K562 (cell line): ENCODE measurements around the gene CTSH. TPM values are rescaled to one million over a fixed set of nuclear protein-coding genes. Genes with fewer than 3 reads are reported as not detected.

ENCODE experiments used
- ATAC-seq: fragments of 200-7000 bp; cut with Tn5 transposase; 3 replicates; pipeline ENCODE4 v1.9.1; 2020; ENCODE audit warnings: moderate library complexity
- BruUV-seq: library from RNA; stranded (reverse); fragments of 400-500 nt; replicated peaks from 2 replicates; lab custom pipeline; 2021; lab: Mats Ljungman, UMichigan
- CTCF ChIA-PET: fragments of 300-600 bp; formaldehyde crosslinking; extraction: SDS; loops from one replicate; lab custom pipeline; 2021; ENCODE audit warnings: low intra/inter-chr PET ratio; lab: Yijun Ruan, JAX
- POLR2A ChIA-PET: fragments of 300-600, 350-650 bp; sonication (Branson Sonifier 250); formaldehyde crosslinking; extraction: SDS; loops from one replicate; lab custom pipeline; 2021; ENCODE audit warnings: antibody characterized with exemption, inconsistent platforms; lab: Yijun Ruan, JAX
- DNase-seq, 4 experiments: peaks; one replicate each; pipeline versions ENCODE4 v3.0.0 to v3.0.0-alpha.2; 2011 to 2018; ENCODE audit warnings: low spot score in 3 of 4, mixed read lengths in 3 of 4; ENCODE audit errors: extremely low read depth in 1 of 4
- FAIRE-seq: peaks from 2 replicates; lab custom pipeline; 2011; peaks lifted over from hg19 to GRCh38; lab: Jason Lieb, UNC
- H2AFZ ChIP-seq: 2 replicates; pipeline ENCODE4 v1.6.0; 2011; ENCODE audit warnings: low read depth, low read length, control low read depth, inconsistent platforms
- H3K27ac ChIP-seq: fragments of 200-600 bp; 3 replicates; pipeline ENCODE4 v1.8.0; 2011; ENCODE audit warnings: low read depth, mild to moderate bottlenecking, control low read depth, inconsistent platforms, low read length, moderate library complexity, mixed read lengths; ENCODE audit errors: extremely low read depth
- H3K27me3 ChIP-seq, 2 experiments: fragments of 300-600 bp in 1 of 2; 2 replicates in 1 of 2; 3 replicates in 1 of 2; pipeline versions ENCODE4 v1.6.0 to v1.8.0; 2011; ENCODE audit warnings: inconsistent platforms in 2 of 2, low read length in 2 of 2, mild to moderate bottlenecking in 1 of 2, mixed read lengths in 1 of 2, moderate library complexity in 1 of 2; ENCODE audit not compliant: control insufficient read depth in 2 of 2, insufficient read depth in 2 of 2
- H3K36me3 ChIP-seq: fragments of 300-600 bp; 3 replicates; pipeline ENCODE4 v1.8.0; 2011; ENCODE audit warnings: mild to moderate bottlenecking, low read length, inconsistent platforms; ENCODE audit not compliant: control insufficient read depth, insufficient read depth
- H3K4me1 ChIP-seq, 2 experiments: fragments of 200-600 bp in 1 of 2; replicated peaks in 1 of 2; 2 replicates in 1 of 2; 3 replicates in 1 of 2; pipeline versions ENCODE4 v1.5.1 to v1.8.0; 2011; ENCODE audit warnings: inconsistent platforms in 2 of 2, low read length in 2 of 2, mild to moderate bottlenecking in 1 of 2, mixed read lengths in 1 of 2, moderate library complexity in 1 of 2; ENCODE audit not compliant: control insufficient read depth in 2 of 2, insufficient read depth in 2 of 2
- H3K4me2 ChIP-seq: 2 replicates; pipeline ENCODE4 v1.6.1; 2011; ENCODE audit warnings: low read length, control low read depth, inconsistent platforms, mixed read lengths; ENCODE audit not compliant: insufficient read depth
- H3K4me3 ChIP-seq: fragments of 200-600 bp; sonication (generic), shearing (Covaris generic); 2 replicates; pipeline ENCODE4 v1.5.1; 2016; ENCODE audit warnings: control low read depth, inconsistent platforms
- H3K79me2 ChIP-seq: fragments of 200-600 bp; 3 replicates; pipeline ENCODE4 v1.8.0; 2011; ENCODE audit warnings: low read length, inconsistent platforms; ENCODE audit not compliant: control insufficient read depth, insufficient read depth
- H3K9ac ChIP-seq, 2 experiments: 2 replicates each; pipeline versions ENCODE4 v1.6.0 to v1.6.1; 2011; ENCODE audit warnings: low read depth in 2 of 2, low read length in 2 of 2, control low read depth in 1 of 2, inconsistent platforms in 1 of 2, mild to moderate bottlenecking in 1 of 2, mixed read lengths in 1 of 2; ENCODE audit not compliant: insufficient read depth in 1 of 2
- H3K9me1 ChIP-seq: one replicate; pipeline ENCODE4 v1.6.0; 2011; ENCODE audit warnings: inconsistent platforms, mild to moderate bottlenecking, low read length, moderate library complexity; ENCODE audit not compliant: control insufficient read depth, insufficient read depth
- H3K9me3 ChIP-seq: replicated peaks from 2 replicates; pipeline ENCODE4 v1.5.1; 2011; ENCODE audit warnings: low read depth, low read length, inconsistent platforms; ENCODE audit not compliant: control insufficient read depth, insufficient read depth
- H4K20me1 ChIP-seq: replicated peaks from 2 replicates; pipeline ENCODE4 v1.6.1; 2011; ENCODE audit warnings: low read length, inconsistent platforms, mixed read lengths; ENCODE audit not compliant: control insufficient read depth, insufficient read depth
- CBFA2T3 ChIP-seq: fragments of 450-650 bp; IDR thresholded peaks from 2 replicates; pipeline ENCODE4 v1.6.1; 2017
- EGR1 ChIP-seq: fragments of 450-650 bp; conservative IDR thresholded peaks from 2 replicates; pipeline ENCODE4 v1.6.1; 2017; ENCODE audit warnings: mild to moderate bottlenecking
- KHSRP ChIP-seq: fragments of 450-650 bp; IDR thresholded peaks from 2 replicates; pipeline ENCODE4 v1.6.1; 2017
- MEIS2 ChIP-seq: fragments of 450-650 bp; IDR thresholded peaks from 2 replicates; pipeline ENCODE4 v1.6.1; 2014; ENCODE audit warnings: mild to moderate bottlenecking; ENCODE audit not compliant: partially characterized antibody
- PML ChIP-seq: IDR thresholded peaks from 2 replicates; pipeline ENCODE4 v1.6.1; 2012; ENCODE audit warnings: low read length, inconsistent platforms
- RBM25 ChIP-seq: fragments of 200-400 bp; formaldehyde crosslinking; IDR thresholded peaks from 2 replicates; pipeline ENCODE4 v1.6.1; 2018; ENCODE audit warnings: low read length, low read depth, moderate library complexity; ENCODE audit not compliant: severe bottlenecking
- RFX5 ChIP-seq: IDR thresholded peaks from 2 replicates; pipeline ENCODE4 v1.6.1; 2011; ENCODE audit warnings: low read depth, mild to moderate bottlenecking, improper control_type of control experiment, low read length
- RUNX1 ChIP-seq: sonication (generic); IDR thresholded peaks from 2 replicates; pipeline ENCODE4 v1.6.1; 2016; ENCODE audit warnings: antibody characterized with exemption, low read depth
- SRSF1 ChIP-seq: fragments of 200-400 bp; formaldehyde crosslinking; IDR thresholded peaks from 2 replicates; pipeline ENCODE4 v1.6.1; 2017; ENCODE audit warnings: mild to moderate bottlenecking, low read depth, low read length, moderate library complexity
- ZEB2 ChIP-seq: fragments of 450-650 bp; IDR thresholded peaks from 2 replicates; pipeline ENCODE4 v1.6.1; 2016
- ZNF146 ChIP-seq: IDR thresholded peaks from one replicate; pipeline ENCODE4 v1.6.1; 2018; ENCODE audit warnings: missing compliant biosample characterization; ENCODE audit not compliant: unreplicated experiment
- ZNF41 ChIP-seq: fragments of 250-450 bp; sonication (Bioruptor Pico); conservative IDR thresholded peaks from 2 replicates; pipeline ENCODE4 v1.4.0; 2020; ENCODE audit warnings: mild to moderate bottlenecking
- WGBS: fragments of 100-300 bp; shearing (Covaris generic); methylation state at CpG from one replicate; pipeline ENCODE4 v1.1.6; 2016; ENCODE audit warnings: low coverage, mixed read lengths; ENCODE audit not compliant: insufficient coverage; ENCODE audit errors: missing lambda C conversion rate; 5-methylcytosine and 5-hydroxymethylcytosine counted together
- in situ Hi-C: fragments of 300-500 bp; cut with MboI; formaldehyde crosslinking; loops from 4 replicates; pipeline ENCODE4 v1.15.0; 2018; ENCODE audit warnings: inconsistent platforms, mixed read lengths
- intact Hi-C: fragments of 100-400 bp; cut with micrococcal nuclease; formaldehyde crosslinking; loops from 2 replicates; pipeline ENCODE4 v1.14.2; 2022
- polyA plus RNA-seq, 8 experiments: library from polyadenylated mRNA; depleted of rRNA in 4 of 8; stranded (reverse) in 5 of 8; unstranded in 3 of 8; fragments of >200 nt; fragmentation: Nextera tagmentation in 2 of 8; fragmentation: Illumina TruSeq in 1 of 8; extraction: Ambion mirVana in 2 of 8; extraction: Trizol in 1 of 8; gene quantifications; 2 replicates each; pipeline versions ENCODE4 v1.2.1 to v1.2.3, GENCODE V29; 2011 to 2014; ENCODE audit warnings: inconsistent platforms in 1 of 8, missing spikeins in 1 of 8
- total RNA-seq, 7 experiments: library from RNA; depleted of rRNA in 6 of 7; stranded (reverse); fragments of >200 nt in 6 of 7; fragmentation: Illumina TruSeq in 2 of 7; extraction: Trizol in 2 of 7; gene quantifications; 2 replicates each; pipeline versions ENCODE4 v1.2.1 to v1.2.3, GENCODE V29; 2011 to 2021; ENCODE audit warnings: low replicate concordance in 1 of 7

Gene CTSH
- total and polyA plus RNA-seq, 9 of the 15 experiments (the other 6 are each of a cell fraction or from before 2014, with no cell fraction given) = 15.0 to 462 (median 173) TPM

DNA sequence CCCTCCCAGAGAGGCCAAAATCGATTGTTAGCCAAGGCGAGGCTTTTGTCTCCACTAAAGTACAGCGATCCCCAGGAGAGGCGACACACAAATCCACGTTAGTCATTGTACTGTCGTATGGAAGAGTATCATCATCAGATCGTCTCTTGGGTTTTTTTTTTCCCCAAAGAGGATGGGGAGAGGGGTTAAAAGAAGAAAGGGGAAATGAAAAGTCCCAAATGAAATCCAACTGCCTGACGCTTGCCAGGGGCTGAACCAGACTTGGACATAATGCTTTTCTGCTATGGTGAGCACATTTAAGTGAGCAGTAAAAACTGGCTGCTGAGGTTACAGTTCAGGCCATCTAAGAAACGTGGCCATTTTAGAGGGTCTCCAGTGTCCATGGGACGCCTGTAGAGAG, 37.9 kb upstream of the CTSH start:
- Histone ChIP-seq H3K4me2 (no peak overlapping the region), H4K20me1 (no peaks in the 10 kb centered on the region), H2AFZ (no peak overlapping the region), H3K9me1 (no peaks in the 10 kb centered on the region), H3K9me3 (no peaks in the 10 kb centered on the region), H3K27me3 (peaks cover 5 to 36% of the 10 kb centered on the region in 2 experiments; a peak in 2 of 5 replicates), H3K79me2 (no peaks in the 10 kb centered on the region), H3K27ac (no peak overlapping the region), H3K4me3 (no peak overlapping the region), H3K36me3 (no peaks in the 10 kb centered on the region), H3K9ac (no peak overlapping the region), H3K4me1 (peaks cover 0 to 7% of the 10 kb centered on the region in 2 experiments; a peak in 3 of 5 replicates)
- in situ Hi-C loops = loop anchor here (5.0 kb wide), 1 partner anchor 70 kb away; no protein-coding TSS in a partner anchor
- WGBS = 8% methylated on average over 10 of the region's 10 CpGs
- FAIRE-seq (no peak), DNase-seq (no peak), ATAC-seq (no peak)
- no peak for TF ChIP-seq RFX5
- BruUV-seq = no TSS peak
- ChIA-PET CTCF (no interaction called here), POLR2A (interaction anchor here (1.2 kb wide), 1 partner anchor 9 kb away, joined by 3 read pairs; no protein-coding TSS in a partner anchor)
- intact Hi-C loops = no loop called here

DNA sequence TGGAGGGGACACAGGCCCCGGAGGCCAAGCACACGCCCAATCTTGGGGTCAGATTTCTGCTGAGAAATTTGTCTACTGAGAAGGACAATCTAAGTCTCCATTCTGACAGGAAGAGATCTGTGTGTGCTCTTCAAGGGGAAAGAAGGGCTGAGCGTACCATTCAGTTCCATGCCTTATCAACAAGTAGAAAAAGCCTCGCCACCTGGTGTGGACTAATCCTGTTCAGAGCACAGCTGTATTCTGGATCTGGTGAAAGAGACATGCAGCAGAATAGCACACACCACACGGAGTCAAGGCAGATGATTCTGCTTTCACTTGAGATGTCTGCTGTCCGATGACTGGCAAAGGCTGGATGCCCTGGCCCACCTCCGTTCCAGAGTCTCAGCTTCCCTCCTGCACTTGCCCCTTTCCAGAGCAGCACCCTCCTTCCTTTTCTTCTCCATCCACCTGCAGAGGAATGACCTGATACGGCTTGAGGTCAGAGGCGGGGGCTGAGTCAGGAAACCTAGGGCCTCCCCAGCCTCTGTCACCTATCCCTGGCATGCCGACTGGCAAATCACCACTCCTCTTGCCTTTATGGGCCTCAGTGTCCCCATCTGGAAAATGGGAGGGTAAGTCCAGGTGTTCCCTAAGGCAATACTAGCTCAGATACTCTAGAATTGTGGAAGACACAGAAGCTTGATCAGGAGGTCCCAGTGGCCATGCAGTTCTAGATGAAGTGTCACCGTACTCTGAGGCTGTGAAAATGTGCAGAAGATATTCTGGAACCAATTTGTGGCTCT, 36.9 kb upstream of the CTSH start:
- peak overlapping the region in 1 of 2 experiments; percentile 23; a peak in 1 of 4 replicates for H3K9ac ChIP-seq
- in situ Hi-C loops (loop anchor here (5.0 kb wide), 1 partner anchor 69 kb away; no protein-coding TSS in a partner anchor), intact Hi-C loops (no loop called here)
- no peak overlapping the region for H3K27ac ChIP-seq
- POLR2A ChIA-PET = interaction anchor here (1.2 kb wide), 1 partner anchor 10 kb away, joined by 3 read pairs; no protein-coding TSS in a partner anchor
- H3K79me2 ChIP-seq = no peaks in the 10 kb centered on the region
- WGBS = 17% methylated on average over 11 of the region's 11 CpGs
- H4K20me1 ChIP-seq = no peaks in the 10 kb centered on the region
- CTCF ChIA-PET = no interaction called here
- peak overlapping the region; percentile 9; the same call in 1 of the 2 replicates for H2AFZ ChIP-seq
- TF ChIP-seq EGR1 = no peak
- TF ChIP-seq MEIS2 = no peak
- TF ChIP-seq KHSRP = no peak
- TF ChIP-seq RUNX1 = no peak
- no peak for TF ChIP-seq ZNF146
- TF ChIP-seq ZNF41 (CRISPR knock-in tag) = no peak
- TF ChIP-seq RBM25 = peak; percentile 56
- TF ChIP-seq PML = no peak
- TF ChIP-seq CBFA2T3 = peak; percentile 15; the same call in 1 of the 2 replicates
- peak; percentile 49; the same call in 1 of the 2 replicates for TF ChIP-seq ZEB2
- no peak for TF ChIP-seq SRSF1
- TF ChIP-seq, all 486 proteins: peak for 3
- ATAC-seq = no peak; the same call in 2 of the 3 replicates
- DNase-seq = no peak
- H3K36me3 ChIP-seq = no peaks in the 10 kb centered on the region
- no peaks in the 10 kb centered on the region for H3K9me1 ChIP-seq
- H3K4me1 ChIP-seq = peaks cover 0 to 7% of the 10 kb centered on the region in 2 experiments; a peak in 4 of 5 replicates
- H3K4me3 ChIP-seq = no peak overlapping the region
- H3K27me3 ChIP-seq = peaks cover 5 to 34% of the 10 kb centered on the region in 2 experiments; a peak in 2 of 5 replicates
- no TSS peak for BruUV-seq
- no peak overlapping the region for H3K4me2 ChIP-seq
- FAIRE-seq = no peak
- H3K9me3 ChIP-seq = no peaks in the 10 kb centered on the region
